NCI-H128 (cell line): ENCODE measurements around the gene TMC1.
"Not testable (repeated sequence)": the region's sequence is repeated elsewhere in the genome, so short reads cannot be mapped to it uniquely, and the experiment has no call there.

ENCODE experiments used
- DNase-seq: peaks from one replicate; lab custom pipeline; 2025; ENCODE audit not compliant: unreplicated experiment; lab: John Stamatoyannopoulos, UW

Gene TMC1

DNA sequence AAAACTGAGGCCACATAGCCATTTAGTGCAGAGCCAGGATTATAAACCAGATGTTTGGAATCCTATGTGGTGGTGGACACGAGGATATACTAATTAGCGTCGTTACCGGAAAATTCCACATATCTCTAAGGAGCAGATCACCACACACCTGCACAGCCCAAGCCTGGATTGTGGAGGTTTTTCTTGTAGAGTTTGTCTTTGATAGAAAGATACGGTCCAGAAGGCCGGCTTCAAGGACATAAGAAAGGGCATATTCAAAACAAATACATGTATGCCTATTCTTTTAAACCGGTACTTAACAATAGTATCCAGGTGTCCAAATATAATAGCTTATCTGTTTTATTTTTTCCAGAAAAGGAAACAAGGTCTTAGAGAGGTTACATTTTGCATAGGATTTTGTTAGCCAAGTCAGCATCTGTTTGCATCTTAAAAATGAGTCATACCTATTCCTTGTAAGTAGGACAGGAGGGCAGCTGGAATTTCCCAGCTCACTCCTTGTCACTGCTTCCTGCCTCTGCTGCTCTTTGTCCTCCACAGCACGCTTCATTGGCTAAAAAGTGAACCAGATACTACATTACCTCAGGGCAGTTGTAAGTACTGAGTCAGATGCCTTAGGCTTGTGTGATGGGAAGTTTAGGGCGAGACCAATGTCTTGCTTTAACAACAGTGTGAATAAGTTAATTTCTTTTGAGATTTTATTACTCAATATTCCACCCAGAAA, 3.6 kb downstream of the TMC1 start:
- no peak for DNase-seq

DNA sequence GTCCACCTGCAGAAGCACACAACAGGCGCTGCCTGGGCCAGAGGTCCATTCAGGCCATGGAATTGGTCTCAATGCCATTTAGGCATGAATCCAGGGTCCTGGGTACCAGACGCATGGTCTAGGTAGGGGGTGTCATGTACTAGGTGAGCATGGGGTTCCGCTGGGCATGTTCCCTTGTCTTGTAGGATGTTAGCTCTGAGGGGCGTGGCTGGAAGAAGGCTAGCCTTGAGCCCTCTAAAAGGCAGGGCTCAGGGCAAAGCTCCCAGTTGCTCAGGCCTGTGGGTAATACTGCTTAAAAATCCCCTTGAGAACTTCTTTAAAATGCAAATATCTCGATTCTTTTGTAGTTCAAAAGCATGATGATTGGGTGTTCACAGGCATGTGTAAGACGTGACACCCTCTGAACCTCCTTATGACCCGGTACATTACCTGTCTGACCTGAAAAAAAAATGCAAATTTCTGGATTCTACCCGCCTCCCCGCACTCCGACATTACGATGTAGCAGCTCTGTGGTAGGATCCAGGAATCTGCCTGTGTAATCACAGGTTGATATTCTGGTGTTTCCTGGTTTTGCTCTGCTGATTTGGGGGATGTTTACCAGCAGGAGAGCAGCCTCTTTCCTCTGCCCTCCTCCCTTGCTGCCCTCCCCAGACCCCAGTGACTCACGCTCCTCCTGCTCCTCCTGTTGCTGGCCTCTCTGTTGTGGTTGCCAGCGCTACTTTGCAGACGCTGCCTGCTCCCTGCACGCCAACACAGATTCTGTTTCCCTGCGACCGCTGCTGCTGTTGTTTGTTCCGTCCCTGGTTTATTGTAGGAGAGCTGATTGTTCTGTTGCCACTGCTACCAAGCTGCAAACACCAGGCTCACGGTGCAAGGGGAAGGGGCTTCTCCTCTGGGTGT, 5.7 kb downstream of the TMC1 start:
- peak; percentile 8 for DNase-seq

DNA sequence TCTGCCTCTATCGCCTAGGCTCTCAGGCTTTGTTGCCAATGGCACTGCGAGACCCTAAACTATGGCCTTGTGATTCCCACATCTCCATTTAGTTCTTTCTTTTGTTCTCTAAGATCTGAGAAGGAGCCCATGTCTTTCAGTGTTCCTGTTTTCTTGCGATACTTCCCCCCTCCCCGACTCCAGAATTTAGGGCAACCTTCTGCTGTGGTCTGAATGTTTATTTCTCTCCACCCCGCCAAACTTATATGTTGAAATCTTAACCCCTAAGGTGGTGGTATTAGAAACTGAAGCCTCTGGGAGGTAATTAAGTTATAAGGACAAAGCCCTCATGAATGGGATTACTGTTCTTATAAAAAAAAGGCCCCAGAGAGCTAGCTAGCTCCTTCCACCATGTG, 6.4 kb downstream of the TMC1 start:
- no peak for DNase-seq

DNA sequence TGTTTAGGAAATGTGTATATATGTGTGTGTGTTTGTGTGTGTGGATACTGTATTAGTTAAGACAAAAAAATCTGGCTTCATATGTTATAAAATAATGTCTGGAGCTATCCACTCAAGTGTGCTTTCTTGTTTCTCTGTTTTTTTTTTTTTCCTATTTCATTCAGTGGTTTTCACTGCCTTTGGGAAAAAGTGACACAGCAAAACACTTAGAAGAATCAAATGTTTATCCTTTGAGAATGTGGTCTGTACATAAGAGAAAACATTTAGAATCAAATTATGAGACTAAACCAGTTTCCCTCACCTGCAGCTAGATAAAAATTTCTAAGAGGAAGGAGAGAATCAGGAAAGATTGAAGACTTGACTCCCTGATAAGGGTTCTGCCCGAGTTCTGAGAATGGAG, 8.1 kb downstream of the TMC1 start:
- no peak for DNase-seq

DNA sequence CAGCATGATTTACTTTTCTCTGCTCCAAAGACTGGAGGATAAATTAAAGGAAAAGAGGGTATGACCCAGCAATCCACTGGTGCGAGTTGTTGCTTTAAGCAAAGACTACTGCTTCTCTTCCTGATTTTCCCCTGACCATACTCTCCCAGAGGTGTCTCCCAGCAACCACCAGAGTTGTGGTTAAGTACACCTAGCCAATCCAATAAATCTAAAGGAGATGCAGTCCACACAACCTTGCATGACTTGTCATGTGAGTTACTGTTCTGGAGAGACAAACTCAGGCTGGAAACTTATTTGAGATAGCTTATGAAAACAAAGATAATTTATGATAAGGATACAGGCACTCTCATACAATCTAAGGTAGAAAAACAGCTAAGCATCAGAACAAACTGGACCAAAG, 11.9 kb downstream of the TMC1 start:
- no peak for DNase-seq

DNA sequence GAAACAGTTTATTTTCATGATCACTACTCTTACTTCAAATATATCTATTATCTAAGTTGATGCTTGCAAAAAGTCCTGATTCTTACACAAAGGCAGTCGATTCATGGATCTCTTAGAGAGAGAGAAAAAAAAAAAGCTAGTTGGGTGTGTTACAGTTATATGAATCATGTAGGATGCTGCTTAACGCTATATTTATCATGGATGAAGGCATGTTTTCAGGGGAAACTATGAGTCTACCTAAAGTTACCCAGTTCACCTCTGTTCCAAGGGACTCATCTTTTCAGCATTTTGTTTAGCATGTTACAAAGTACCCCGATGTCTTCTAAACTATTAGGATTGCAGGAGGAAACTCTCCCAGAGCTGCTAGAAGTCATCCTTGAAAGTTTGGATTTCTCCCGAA, 13.5 kb downstream of the TMC1 start:
- DNase-seq: no peak

DNA sequence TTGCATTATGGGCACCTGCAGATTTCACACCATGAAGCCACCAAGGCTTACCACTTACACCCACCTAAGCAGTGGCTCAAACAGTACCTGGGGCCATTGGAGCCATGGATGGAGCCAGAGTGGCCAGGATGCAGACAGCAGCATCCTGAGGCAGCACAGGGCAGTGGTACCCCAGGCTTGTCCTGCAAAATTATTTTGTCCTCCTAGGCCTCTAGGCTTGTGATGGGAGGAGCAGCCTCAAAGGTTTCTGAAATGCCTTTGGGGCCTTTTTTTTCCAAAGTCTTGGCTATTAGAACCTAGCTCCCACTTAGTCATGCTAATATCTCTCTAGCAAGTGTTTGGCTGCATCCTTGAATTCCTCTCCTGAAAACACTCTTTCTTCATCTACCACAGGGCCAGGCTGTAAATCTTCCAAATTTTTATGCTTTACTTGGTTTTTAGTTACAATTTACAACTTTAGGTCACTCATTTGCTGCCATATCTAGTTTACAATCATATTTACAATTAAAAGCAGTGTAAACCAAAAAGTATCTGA, 15.7 kb downstream of the TMC1 start:
- no peak for DNase-seq

DNA sequence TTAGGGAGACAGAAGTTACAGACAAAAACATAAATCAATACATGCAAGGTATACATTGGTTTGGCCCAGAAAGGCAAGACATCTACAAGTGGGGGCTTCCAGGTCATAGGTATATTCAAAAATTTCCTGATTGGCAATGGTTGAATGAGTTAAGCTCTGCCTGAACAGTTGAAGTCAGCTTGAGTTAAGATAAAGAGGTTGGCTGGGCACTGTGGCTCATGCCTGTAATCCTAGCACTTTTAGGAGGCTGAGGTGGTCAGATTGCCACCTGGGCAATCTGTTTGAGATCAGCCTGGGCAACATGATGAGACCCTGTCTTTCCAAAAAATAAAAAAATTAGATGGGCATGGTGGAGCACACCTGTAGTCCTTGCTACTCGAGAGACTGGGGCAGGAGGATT, 16.3 kb downstream of the TMC1 start:
- no peak for DNase-seq

DNA sequence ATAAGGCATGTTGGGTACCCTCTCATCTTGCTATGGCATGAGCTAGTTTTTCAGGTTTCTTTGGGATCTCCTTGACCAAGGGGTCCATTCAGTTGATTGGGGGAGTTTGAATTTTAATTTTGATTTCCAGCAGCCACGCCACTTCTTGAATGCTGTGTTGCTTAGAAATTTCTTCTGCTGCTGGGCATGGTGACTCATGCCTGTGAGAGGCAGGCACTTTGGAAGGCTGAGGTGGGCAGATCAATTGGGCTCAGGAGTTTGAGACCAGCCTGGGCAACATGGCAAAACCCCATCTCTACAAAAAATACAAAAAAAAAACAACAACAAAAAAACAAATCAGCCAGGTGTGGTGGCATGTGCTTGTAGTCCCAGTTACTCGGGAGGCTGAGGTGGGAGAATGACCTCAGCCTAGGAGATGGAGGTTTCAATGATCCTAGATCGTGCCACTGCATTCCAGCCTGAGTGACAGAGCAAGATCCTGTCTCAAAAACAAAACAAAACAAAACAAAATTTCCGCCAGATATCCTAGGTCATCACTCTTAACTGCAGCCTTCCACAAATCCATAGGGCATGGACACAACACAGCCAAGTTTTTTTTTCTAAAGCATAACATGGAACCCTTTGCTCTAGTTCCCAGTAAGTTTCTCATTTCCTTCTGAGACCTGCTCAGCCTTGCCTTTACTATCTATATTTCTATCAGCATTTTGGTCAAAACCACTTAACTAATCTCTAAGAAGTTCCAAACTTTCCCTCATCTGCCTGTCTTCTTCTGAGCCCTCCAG, 17.7 kb downstream of the TMC1 start:
- DNase-seq: no peak

DNA sequence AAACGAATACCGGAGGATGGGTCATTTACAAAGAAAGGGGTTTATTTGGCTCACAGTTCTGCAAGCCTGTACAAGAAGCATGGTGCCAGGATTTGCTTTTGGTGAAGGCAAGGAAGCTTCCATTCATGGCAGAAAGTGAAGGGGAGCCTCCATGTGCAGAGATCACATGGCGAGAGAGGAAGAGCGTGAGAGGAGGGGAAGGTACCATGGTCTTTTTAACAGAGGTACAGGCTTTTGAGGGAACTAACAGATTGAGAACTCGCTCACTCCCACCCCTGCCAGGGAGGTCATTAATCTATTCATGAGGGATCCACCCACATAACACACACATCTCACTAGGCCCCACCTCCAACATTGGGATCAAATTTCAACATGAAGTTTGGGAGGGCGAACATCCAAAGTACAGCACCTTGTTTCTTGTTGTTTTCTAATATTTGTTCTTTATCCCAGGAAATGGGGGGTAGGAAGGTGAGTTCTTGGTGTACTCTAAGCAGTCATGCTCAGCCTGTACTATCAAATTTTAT, 18.5 kb downstream of the TMC1 start:
- DNase-seq: no peak

DNA sequence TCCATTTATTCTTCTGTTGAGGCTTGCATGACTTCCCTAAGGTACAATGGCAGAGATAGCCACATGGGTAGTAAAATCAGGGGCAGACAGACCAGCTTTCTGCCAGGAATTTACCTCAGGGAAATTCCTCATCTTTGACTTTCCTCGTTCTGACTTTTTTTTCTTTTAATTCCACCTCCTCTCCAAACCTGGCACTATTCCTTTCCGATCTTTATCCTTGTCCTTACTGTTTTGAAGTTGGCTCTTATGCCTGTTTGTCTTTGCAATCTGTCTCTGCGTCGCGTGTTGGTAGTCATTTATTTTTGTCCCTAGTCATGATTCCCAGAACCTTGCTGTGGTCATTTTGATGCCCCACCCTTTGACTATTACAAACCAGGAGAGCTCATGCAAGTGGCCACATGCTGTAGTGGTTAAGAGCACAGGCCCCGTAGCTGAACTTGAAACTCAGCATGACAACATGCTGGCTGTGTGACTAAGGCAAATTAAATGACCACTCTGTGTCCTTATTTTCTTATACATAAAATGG, 19.0 kb downstream of the TMC1 start:
- no peak for DNase-seq

DNA sequence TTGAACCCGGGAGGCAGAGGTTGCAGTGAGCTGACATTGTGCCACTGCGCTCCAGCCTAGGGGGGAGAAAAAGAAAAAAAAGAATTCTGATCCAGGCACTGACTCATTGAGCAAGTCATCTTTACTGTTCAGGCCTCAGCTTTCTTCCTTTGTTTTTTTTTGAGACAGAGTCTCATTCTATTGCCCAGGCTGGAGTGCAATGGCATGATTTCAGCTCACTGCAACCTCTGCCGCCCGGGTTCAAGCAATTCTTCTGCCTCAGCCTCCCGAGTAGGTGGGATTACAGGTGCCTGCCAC, 21.1 kb downstream of the TMC1 start:
- not testable (repeated sequence) for DNase-seq

DNA sequence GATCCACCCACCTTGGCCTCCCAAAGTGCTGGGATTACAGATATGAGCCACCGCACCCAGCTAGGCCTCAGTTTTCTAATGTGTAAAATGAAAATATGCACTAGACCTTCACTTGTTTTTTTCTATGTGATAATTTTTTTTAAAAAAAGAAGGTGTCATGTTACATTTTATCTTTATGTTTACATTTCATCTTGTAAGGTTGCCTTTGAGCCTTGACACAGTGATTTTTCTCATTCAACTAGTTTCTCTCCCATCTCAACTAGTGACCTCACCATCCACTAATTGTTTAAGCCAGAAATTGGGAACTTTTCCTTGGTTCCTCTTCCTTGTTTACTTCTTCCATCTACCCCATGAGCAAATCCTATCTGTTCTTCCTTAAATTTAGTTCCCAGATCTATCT, 21.5 kb downstream of the TMC1 start:
- no peak for DNase-seq

DNA sequence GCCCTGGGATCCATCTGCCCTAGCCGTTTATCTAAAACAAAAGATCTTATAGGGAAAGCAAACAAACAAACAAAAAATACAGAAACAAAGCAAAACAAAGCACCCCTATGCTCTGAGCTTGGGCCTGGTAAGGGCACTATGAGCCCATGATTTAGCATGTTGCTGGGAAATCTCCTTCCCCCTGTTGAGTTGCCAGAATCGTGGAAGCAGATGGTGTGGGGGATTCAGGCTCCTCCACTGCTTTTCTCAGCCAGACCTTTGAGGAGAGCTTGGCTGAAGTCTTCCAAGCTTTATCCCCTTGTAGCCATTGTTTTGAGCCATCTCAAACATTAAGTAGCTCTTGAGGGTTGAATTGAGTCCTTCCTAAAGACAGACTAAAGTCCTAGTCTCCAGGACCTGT, 29.9 kb downstream of the TMC1 start:
- no peak for DNase-seq

DNA sequence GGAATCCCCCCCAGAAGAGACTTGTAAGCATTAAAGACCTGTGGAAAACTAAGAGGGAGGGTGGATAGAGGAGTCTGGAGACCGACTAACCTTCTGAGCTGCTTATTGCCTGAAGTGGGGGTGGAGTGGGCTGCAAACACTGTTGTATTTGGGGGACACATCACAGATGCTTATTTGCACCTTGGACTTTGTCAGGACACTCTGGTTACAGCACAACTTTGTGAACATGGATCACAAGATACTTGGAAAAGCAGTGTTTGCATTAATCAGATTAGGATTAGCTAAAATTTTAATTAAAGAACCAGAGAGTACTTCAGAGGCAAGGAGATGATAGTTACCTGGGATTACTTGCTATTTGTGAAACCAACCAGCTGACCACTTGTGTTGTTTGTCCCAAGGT, 30.9 kb downstream of the TMC1 start:
- DNase-seq: no peak

DNA sequence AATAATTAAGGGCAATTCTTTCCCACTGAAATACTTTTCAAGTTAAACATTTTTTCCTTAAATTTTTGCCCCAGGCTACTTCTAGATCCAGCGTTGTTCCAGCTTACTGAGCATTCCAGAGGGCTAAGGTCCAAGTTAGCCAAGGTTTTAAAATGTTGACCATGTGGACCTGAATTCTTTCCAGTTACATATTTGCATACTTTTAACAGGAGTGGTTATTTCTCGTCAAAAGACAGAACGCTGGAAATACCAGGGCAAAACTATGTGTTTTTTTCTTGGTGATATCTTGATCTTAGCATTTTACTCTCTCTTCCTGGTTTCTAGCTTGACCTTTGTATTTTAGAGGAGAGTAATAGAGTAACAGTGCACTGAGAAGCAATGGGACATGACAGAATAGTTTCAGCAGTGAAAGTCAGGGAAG, 32.8 kb downstream of the TMC1 start:
- DNase-seq: no peak

DNA sequence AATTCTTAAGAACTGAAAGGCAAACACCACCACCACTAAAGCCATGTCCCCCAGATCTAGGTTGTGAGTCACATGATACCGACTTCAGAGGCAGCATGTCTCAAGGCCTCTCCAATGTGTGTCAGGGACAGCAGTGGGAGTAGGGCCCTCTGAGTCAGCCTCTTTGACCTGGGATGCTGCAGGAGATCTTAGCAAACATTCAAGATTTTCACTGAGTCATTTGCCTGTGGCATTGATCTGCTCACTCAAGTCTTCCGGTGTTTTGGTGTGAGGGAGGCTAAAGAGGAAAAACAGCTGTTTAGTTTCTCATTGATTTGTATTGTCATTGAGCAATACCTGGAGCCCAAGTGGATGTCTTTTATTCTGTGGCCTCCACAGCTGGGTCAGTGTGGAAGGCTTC, 36.1 kb downstream of the TMC1 start:
- DNase-seq: no peak

DNA sequence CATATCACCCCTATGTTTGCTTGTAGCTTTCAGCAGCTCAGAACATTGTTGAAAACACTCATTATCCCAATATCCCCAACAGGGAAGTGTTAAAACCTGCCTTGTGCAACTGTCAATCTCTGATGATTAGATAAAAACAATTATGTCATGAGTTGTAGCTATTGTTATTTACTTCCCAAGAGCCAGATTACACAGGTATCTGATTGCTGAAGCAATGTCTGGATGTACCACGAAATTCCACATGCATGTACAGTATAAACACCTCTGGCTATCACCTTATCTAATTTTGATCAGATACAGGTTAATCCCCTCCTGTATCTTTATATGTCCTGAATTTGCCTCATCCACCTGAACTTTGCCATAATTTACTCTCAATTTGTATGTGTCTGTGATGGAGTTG, 38.7 kb downstream of the TMC1 start:
- DNase-seq: no peak

DNA sequence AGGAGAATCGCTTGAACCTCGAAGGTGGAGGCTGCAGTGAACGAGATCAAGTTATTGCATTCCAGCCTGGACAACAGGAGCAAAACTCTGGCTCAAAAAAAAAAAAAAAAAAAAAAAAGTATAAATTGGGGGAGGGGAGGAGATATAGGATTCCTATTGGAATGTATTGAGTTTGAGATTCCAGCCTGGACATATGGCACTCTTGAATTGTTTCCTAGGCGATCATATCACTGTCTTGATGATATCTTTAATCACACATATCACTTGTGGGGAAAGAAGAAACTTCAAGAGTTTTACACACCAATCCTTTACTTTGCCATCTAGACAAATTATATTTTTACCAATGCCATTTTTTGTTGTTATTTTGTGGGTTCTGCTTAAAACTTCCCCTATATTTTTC, 42.4 kb downstream of the TMC1 start:
- no peak for DNase-seq

DNA sequence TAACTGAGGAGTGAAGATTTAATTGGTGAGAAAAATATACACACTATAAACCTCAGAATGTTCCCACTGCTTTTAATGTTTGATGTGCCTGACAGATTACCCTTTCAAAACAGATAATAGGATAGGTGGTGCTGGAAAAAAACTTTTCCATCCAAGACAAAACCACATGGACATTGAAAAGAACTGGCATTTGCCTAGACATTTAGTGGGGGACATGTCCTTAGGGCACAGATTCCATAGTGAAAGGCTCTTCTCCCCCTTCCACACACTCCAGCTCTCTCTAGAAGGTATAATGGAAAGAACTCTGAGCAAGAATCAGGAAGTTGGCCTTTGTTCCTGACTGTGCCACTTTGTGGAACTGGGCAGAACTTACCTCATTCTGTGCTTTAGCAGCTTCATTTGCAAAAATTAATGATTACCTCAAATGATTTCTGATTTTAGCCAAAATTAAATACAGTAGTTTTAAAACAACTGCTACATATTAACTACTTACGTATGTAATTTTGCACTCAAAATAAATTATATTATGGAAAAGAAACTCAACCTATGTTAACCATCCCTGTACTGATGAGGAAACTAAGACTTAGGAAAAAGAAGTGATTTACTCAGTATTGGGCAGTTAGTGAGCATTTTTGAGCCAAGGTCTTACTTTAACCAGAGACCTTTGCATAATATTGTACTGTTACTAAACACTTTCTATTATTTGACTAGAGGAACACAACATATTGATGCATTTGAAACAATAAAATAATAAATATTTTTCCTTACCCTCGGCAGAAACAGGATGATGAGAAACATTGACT, 43.3 kb downstream of the TMC1 start:
- no peak for DNase-seq
